HG03066 (cell line): ENCODE results near the gene MRC2.
"Not testable (repeated sequence)": the region's sequence is repeated elsewhere in the genome, so short reads cannot be mapped to it uniquely, and the experiment has no call there.

Experiments
- ATAC-seq: cut with Tn5 transposase; IDR thresholded peaks from one replicate; pipeline ENCODE4 v1.9.1; 2021; ENCODE audit warnings: low read depth; ENCODE audit not compliant: unreplicated experiment

MRC2 gene

DNA sequence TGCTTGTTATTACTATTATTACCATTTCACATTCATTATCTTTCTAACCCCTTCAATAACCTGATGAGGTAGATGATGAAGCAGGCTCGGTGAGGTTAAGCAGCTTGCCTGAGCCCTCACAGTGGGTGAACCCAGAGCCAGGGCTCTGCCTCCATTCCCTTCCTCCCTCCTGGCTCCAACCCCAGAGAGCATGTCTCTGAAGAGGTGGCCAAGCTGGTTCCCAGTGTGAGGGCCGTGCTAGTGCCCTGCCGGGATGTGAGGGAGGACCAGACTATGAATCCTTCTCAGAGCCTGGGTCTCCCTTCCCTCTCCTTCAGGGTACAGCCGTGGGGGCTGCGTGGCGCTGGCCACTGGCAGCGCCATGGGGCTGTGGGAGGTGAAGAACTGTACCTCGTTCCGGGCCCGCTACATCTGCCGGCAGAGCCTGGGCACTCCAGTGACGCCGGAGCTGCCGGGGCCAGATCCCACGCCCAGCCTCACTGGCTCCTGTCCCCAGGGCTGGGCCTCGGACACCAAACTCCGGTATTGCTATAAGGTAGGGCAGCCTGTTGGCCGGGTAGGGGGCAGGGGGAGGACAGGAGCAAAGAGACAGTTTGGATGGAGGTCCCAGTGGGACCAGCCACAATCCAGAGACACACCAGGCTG, 49.6 kb downstream of the MRC2 start:
- no peak for ATAC-seq

GRCh38 chr17:62678214-62678919, 50.9 kb downstream of the MRC2 start:
- ATAC-seq, result no peak

- ATAC-seq, result no peak
These were observed 52.5 kb downstream of the MRC2 start for GRCh38 chr17:62679866-62680377.

- ATAC-seq, result no peak
These were observed 53.1 kb downstream of the MRC2 start for GRCh38 chr17:62680541-62681052.

DNA sequence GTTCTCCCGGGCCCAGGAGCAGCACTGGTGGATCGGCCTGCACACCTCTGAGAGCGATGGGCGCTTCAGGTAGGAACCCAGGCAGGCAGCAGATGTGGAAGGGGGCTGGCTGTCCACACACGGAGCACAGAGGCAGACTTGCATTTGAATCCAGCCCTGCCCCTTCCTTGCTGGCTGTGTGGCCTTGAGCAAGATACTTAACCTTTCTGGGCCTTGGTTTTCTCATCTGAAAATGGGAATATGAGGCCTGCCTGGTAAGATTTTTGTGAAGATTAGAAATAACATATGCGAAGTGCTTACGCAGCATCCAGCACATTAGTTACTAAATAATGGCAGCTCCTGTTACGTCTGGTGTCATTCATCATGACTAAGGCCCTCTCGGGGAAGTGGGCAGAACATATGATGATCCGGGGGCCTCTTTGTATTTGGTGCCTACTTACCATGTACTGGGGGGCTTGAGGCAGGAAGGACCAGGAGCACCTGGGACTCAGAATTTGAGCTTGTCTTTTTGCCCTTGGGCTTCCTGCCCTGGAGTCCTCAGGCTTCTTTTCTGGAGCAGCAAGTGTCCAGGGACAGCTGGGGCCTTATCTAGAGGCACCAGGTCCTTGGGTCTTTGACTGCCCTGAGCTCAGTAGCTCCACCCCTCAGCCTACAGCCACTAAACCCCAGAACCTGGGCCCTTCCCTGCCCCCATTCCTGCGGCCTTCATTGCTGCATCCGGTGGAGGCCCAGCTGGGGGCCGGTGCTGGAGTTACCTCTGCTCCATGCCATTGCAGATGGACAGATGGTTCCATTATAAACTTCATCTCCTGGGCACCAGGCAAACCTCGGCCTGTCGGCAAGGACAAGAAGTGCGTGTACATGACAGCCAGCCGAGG, 53.8 kb downstream of the MRC2 start:
- no peak for ATAC-seq

DNA sequence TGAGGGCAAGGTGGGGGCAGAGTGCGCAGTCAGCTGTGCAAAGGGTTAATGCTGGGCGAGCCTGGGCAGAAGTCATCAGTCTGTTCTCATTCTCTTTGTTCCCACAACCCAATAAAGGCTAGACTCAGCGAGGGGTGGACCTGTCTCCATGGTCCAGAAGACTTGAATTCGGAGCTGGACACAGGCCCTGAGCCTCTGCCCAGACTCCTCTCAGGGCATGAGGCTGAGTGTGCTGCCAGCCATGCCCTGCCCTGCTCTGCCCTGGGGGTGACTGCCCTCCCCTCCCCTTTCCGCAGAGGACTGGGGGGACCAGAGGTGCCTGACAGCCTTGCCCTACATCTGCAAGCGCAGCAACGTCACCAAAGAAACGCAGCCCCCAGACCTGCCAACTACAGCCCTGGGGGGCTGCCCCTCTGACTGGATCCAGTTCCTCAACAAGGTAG, 54.5 kb downstream of the MRC2 start:
- no peak for ATAC-seq

DNA sequence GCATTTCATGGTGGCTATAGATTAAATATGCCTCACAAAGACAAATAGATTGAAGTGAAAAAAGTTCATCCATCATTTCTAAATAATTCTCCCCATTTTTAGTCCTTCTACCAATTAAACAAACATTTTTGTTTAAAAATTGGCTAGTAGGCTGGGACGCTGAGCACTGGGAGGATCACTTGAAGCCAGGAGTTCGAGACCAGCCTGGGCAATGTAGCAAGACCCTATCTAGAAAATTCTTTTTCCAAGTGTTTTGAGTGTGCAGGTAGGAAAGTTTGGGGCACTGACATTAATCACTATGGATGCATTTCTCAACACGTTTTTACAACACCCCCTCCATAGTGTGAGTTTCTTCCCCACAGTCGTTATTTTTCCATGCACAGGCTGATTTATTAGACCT, 56.7 kb downstream of the MRC2 start:
- no peak for ATAC-seq

DNA sequence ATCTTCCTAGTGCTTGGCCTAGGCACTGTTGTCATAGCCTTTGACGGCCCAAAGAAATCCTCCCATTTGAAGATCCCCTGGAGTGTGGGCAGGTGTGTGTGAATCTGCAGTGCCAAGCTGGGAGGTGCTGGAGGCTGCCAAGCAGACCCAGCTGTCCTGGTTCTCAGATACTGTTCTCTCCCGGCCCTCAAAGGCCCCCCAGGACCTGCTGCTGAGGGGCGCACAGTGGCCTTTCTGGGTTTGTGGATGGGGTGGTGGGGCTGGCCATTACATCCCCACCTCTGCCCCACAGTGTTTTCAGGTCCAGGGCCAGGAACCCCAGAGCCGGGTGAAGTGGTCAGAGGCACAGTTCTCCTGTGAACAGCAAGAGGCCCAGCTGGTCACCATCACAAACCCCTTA, 60.5 kb downstream of the MRC2 start:
- no peak for ATAC-seq

DNA sequence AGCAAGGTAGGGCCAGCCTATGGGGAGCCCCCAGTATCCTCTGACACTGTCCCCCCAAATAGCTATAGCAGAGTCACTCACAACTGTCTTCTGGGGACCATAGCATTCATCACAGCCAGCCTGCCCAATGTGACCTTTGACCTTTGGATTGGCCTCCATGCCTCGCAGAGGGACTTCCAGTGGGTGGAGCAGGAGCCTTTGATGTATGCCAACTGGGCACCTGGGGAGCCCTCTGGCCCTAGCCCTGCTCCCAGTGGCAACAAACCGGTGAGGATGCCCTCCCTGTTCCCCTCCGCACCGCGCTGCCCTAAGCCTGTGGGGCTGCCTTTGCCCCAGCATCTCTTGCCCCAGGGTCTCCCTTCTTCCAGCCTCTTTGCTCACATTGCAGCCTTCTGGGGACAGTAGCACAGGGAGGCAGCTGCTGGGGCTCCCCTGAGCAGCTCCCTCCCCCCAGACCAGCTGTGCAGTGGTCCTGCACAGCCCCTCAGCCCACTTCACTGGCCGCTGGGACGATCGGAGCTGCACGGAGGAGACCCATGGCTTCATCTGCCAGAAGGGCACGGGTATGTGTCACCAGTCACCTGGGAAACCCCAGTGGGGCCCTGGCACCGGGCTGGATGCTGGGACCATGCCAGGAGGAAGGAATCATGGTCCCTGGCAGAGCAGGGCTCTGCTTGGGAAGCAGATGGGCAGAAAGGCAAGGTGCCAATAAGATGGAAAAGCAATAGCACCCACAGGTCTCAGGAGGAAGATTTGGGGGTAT, 61.1 kb downstream of the MRC2 start:
- no peak for ATAC-seq

DNA sequence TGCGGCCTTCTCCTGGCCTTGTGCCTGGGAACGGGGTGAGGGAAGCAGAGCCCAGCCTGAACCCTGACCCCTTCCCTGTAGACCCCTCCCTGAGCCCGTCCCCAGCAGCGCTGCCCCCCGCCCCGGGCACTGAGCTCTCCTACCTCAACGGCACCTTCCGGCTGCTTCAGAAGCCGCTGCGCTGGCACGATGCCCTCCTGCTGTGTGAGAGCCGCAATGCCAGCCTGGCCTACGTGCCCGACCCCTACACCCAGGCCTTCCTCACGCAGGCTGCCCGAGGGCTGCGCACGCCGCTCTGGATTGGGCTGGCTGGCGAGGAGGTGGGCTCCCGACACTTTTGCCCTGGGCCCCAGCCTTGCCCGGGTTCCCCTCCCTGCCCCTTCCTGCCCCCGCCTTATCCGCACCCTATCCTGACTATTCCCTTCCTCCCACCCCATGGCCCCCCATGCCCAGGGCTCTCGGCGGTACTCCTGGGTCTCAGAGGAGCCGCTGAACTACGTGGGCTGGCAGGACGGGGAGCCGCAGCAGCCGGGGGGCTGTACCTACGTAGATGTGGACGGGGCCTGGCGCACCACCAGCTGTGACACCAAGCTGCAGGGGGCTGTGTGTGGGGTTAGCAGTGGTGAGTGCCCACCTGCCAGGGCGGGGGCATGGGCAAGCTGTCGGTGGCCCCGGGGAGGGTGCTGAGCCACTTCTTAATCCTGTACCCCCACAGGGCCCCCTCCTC, 62.1 kb downstream of the MRC2 start:
- ATAC-seq, result no peak

GRCh38 chr17:62690168-62690897, 62.9 kb downstream of the MRC2 start:
- ATAC-seq, result no peak

DNA sequence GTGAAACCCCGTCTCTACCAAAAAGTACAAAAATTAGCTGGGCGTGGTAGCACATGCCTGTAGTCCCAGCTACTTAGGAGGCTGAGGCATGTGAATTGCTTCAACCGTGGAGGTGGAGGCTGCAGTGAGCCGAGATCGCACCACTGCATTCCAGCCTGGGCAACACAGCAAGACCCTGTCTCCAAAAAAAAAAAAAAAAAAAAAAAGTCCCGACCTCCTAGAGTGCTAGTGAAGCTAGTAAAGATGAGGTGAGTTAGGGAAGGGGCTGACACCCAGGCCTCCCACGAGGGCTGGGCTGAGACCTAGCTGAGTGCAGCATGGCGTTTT, 64.1 kb downstream of the MRC2 start:
- not testable (repeated sequence) for ATAC-seq

DNA sequence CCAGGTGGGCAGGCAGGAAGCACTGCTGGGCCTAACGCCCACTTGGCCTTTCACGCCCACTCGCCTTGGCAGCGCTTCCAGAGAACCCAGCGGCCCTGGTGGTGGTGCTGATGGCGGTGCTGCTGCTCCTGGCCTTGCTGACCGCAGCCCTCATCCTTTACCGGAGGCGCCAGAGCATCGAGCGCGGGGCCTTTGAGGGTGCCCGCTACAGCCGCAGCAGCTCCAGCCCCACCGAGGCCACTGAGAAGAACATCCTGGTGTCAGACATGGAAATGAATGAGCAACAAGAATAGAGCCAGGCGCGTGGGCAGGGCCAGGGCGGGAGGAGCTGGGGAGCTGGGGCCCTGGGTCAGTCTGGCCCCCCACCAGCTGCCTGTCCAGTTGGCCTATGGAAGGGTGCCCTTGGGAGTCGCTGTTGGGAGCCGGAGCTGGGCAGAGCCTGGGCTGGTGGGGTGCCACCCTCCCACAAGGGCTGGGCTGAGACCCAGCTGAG, 64.7 kb downstream of the MRC2 start:
- no peak for ATAC-seq

DNA sequence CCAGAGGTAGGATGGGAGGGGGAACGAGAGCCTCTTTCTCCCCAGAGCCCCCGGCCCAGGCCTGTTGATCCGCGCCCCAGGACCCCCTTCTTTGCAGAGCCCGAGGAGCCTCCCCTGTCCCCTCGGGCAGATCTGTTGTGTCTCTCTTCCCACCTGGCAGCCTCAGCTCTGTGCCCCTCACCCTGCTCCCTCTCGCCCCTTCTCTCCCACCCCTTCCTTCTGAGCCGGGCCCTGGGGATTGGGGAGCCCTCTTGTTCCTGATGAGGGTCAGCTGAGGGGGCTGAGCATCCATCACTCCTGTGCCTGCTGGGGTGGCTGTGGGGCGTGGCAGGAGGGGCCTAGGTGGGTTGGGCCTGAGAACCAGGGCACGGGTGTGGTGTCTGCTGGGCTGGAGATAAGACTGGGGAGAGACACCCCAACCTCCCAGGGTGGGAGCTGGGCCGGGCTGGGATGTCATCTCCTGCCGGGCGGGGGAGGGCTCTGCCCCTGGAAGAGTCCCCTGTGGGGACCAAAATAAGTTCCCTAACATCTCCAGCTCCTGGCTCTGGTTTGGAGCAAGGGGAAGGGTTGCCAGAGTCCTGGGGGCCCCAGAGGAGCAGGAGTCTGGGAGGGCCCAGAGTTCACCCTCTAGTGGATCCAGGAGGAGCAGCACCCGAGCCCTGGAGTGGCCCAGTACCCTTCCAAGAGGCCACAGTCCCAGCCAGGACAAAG, 65.4 kb downstream of the MRC2 start:
- ATAC-seq, result no peak

DNA sequence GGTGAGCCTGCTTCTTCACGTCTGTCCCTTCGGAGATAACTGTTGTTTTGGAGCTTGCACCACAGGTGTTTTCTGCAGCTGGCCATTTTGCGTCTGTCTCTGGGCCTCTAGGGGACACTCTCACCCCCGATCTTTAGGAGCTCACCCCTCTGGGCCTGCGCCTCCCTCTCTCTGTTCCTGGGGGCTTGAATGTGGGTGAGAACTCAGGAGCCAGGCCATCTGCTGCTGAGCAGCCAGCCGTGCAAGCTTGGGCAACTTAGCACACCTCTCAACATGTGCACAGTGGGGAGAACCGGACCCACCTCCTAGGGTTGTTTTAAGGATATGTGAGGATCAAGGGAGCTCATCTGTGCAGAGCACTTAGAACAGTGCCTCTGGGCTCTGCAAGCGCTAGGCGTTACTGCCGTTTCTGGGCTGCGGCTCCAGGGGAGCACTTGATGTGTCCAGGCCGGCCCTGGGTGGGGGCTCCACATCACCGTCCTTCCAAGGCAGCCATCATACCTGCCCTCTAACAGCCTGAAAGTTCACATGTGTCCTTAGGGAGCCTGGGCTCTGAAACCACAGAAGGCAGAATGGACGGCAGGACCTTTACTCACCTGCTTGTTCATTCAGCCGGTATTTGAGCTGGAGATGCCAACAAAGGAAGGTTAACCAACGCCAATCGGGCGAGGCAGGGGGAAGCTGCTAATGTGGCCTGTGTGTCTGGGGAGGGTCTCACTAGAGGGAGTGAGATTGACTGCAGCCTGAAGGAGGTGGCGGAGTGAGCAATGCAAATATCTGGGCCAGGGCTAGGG, 66.3 kb downstream of the MRC2 start:
- ATAC-seq, result no peak

GRCh38 chr17:62695093-62695738, 67.7 kb downstream of the MRC2 start:
- not testable (repeated sequence) for ATAC-seq

DNA sequence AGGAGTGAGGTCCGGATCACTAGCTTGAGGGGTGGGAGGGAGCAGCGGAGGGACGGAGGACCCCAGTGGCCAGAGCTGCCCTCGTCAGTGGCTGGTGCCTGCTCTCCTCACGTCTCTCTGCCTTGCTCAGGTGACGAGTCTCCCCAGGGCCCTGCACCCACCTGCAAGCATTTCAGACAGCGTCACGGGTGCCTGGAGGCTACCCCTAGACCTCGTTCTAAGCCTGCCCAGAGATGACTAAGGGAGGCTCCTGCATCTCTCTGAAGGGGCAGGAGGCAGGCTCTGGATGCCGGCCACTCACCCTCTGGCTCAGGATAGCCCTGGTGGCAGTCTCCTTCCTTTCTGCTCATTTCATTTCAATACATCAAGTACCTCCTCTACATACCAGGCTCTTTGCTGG, 68.8 kb downstream of the MRC2 start:
- ATAC-seq, result no peak
